22Rv1 (cell line): ENCODE results near the gene JDP2.

Source experiments
- ZFX ChIP-seq: fragments of 450-650 bp; IDR thresholded peaks from 2 replicates; pipeline ENCODE4 v1.6.1; 2017; ENCODE audit warnings: antibody characterized with exemption, borderline replicate concordance
- TF ChIP-seq, protein P1 (sequence below): fragments of 450-650 bp; IDR thresholded peaks from 2 replicates; pipeline ENCODE4 v1.5.1; 2017; ENCODE audit warnings: mild to moderate bottlenecking

DNA sequence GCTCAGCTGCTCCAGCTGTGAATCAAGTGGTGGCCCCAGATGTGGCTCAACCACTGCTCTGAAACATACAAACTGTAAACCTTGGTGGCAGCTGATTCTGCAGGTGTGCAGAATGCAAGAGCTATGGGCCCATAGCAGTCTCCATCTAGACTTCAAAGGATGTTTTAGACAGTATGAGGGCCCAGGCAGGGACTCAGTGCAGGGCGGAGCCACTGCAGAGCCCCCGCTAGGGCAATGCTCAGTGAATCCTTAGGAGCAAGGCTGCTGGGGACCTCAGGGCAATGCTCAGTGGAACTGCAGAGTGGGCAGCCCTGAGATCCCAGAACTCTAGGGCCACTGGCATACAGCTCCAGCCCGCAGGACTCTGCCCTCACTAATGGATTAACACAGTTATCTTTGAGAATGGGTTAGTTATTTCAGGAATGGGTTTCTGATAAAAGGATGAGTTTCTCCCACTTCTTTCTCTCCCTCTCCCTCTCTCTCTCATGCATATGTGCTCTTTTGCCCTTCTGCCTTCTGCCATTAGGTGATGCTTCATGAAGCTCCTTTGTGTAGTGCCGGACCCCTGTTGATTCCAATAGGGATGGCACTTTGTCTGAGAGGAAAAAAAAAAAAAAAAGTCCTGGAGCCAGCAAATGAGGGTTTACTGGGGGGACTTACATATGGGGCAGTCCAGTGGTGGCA lies 48.4 kb upstream of the JDP2 start:
- TF ChIP-seq, protein P1, sequence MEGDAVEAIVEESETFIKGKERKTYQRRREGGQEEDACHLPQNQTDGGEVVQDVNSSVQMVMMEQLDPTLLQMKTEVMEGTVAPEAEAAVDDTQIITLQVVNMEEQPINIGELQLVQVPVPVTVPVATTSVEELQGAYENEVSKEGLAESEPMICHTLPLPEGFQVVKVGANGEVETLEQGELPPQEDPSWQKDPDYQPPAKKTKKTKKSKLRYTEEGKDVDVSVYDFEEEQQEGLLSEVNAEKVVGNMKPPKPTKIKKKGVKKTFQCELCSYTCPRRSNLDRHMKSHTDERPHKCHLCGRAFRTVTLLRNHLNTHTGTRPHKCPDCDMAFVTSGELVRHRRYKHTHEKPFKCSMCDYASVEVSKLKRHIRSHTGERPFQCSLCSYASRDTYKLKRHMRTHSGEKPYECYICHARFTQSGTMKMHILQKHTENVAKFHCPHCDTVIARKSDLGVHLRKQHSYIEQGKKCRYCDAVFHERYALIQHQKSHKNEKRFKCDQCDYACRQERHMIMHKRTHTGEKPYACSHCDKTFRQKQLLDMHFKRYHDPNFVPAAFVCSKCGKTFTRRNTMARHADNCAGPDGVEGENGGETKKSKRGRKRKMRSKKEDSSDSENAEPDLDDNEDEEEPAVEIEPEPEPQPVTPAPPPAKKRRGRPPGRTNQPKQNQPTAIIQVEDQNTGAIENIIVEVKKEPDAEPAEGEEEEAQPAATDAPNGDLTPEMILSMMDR: no peak
- no peak for TF ChIP-seq ZFX
